MCF 10A (cell line): ENCODE data around the gene ITIH2. TPM values are rescaled to one million over a fixed set of nuclear protein-coding genes. Genes with fewer than 3 reads are reported as not detected.
A peak's percentile ranks its signal among the peaks of the same experiment; 100 is the strongest.
"Not testable (repeated sequence)": the region's sequence is repeated elsewhere in the genome, so short reads cannot be mapped to it uniquely, and the experiment has no call there.

Experiments
- BruUV-seq: library from RNA; stranded (reverse); fragments of 400-500 nt; replicated peaks from 2 replicates; lab custom pipeline; 2021; lab: Mats Ljungman, UMichigan
- CTCF ChIA-PET: fragments of 300-600 bp; sonication (Branson Sonifier 250); formaldehyde crosslinking; extraction: SDS; loops from one replicate; lab custom pipeline; 2021; ENCODE audit warnings: antibody characterized with exemption, inconsistent platforms; lab: Yijun Ruan, JAX
- POLR2A ChIA-PET: fragments of 300-600, 350-650 bp; sonication (Branson Sonifier 250); formaldehyde crosslinking; extraction: SDS; loops from one replicate; lab custom pipeline; 2020; ENCODE audit warnings: antibody characterized with exemption, inconsistent platforms; lab: Yijun Ruan, JAX
- DNase-seq: peaks from one replicate; pipeline ENCODE4 v3.0.0-alpha.2; 2018; ENCODE audit not compliant: unreplicated experiment
- H3K27ac Mint-ChIP-seq: one replicate; pipeline ENCODE4 v1.8.0; 2022; ENCODE audit warnings: mild to moderate bottlenecking, low read depth, mixed read lengths; ENCODE audit not compliant: unreplicated experiment
- H3K27me3 Mint-ChIP-seq: one replicate; pipeline ENCODE4 v1.8.0; 2022; ENCODE audit warnings: mixed read lengths; ENCODE audit not compliant: insufficient read depth, unreplicated experiment
- H3K36me3 Mint-ChIP-seq: one replicate; pipeline ENCODE4 v1.8.0; 2022; ENCODE audit warnings: mild to moderate bottlenecking, moderate library complexity, mixed read lengths; ENCODE audit not compliant: insufficient read depth, unreplicated experiment
- H3K4me1 Mint-ChIP-seq: one replicate; pipeline ENCODE4 v1.8.0; 2022; ENCODE audit warnings: mixed read lengths; ENCODE audit not compliant: insufficient read depth, unreplicated experiment
- H3K4me3 Mint-ChIP-seq: one replicate; pipeline ENCODE4 v1.8.0; 2022; ENCODE audit warnings: mild to moderate bottlenecking, moderate library complexity, mixed read lengths; ENCODE audit not compliant: unreplicated experiment
- H3K9me3 Mint-ChIP-seq: one replicate; pipeline ENCODE4 v1.8.0; 2022; ENCODE audit warnings: mixed read lengths; ENCODE audit not compliant: unreplicated experiment
- CTCF ChIP-seq: fragments of 200-600 bp; IDR thresholded peaks from one replicate; pipeline ENCODE4 v1.8.0; 2022; ENCODE audit warnings: antibody characterized with exemption, mild to moderate bottlenecking; ENCODE audit not compliant: unreplicated experiment
- intact Hi-C: fragments of 100-400 bp; cut with micrococcal nuclease; formaldehyde crosslinking; loops from 2 replicates; pipeline ENCODE4 v1.14.1; 2022
- total RNA-seq: library from RNA; stranded (reverse); gene quantifications from 2 replicates; pipeline ENCODE4 v1.2.3, GENCODE V29; 2022

Gene ITIH2
- total RNA-seq, 1 experiment from 2014 or later = not detected

GRCh38 chr10:7667262-7668141 lies 35.6 kb upstream of the ITIH2 start:
- H3K4me1 Mint-ChIP-seq = peaks cover 6% of the 10 kb centered on the region
- BruUV-seq = no TSS peak
- no peak for DNase-seq
- CTCF ChIA-PET = no interaction called here
- no peaks in the 10 kb centered on the region for H3K36me3 Mint-ChIP-seq
- POLR2A ChIA-PET = no interaction called here
- H3K27me3 Mint-ChIP-seq = peaks cover 36% of the 10 kb centered on the region
- intact Hi-C loops = no loop called here
- H3K9me3 Mint-ChIP-seq = no peaks in the 10 kb centered on the region
- no peak overlapping the region for H3K4me3 Mint-ChIP-seq
- H3K27ac Mint-ChIP-seq = no peak overlapping the region
- TF ChIP-seq CTCF = no peak

- intact Hi-C loops = no loop called here
- Mint-ChIP-seq H3K36me3 (no peaks in the 10 kb centered on the region), H3K27ac (no peak overlapping the region), H3K4me3 (no peak overlapping the region), H3K27me3 (peaks cover 52% of the 10 kb centered on the region), H3K9me3 (no peaks in the 10 kb centered on the region), H3K4me1 (peaks cover 6% of the 10 kb centered on the region)
- TF ChIP-seq CTCF = no peak
- no peak for DNase-seq
- POLR2A ChIA-PET = interaction anchor here (1.4 kb wide), 1 partner anchor 9 kb away, joined by 4 read pairs; no protein-coding TSS in a partner anchor
- no TSS peak for BruUV-seq
- CTCF ChIA-PET = interaction anchor here (0.8 to 1.2 kb wide), 6 partner anchors 16 to 1634 kb away, joined by 3 to 5 read pairs (median 4); no protein-coding TSS in a partner anchor
Measured at GRCh38 chr10:7670157-7670556, 33.0 kb upstream of the ITIH2 start.

- TF ChIP-seq CTCF = no peak
- H3K9me3 Mint-ChIP-seq = no peaks in the 10 kb centered on the region
- CTCF ChIA-PET = interaction anchor here (2.2 kb wide), 1 partner anchor 15 kb away, joined by 7 read pairs; no protein-coding TSS in a partner anchor
- H3K36me3 Mint-ChIP-seq = no peaks in the 10 kb centered on the region
- H3K4me1 Mint-ChIP-seq = peaks cover 6% of the 10 kb centered on the region
- intact Hi-C loops = no loop called here
- BruUV-seq = no TSS peak
- POLR2A ChIA-PET = no interaction called here
- H3K4me3 Mint-ChIP-seq = no peak overlapping the region
- no peak for DNase-seq
- H3K27ac Mint-ChIP-seq = no peak overlapping the region
- H3K27me3 Mint-ChIP-seq = peaks cover 50% of the 10 kb centered on the region
Measured at GRCh38 chr10:7672341-7673134, 30.6 kb upstream of the ITIH2 start.

GRCh38 chr10:7679256-7679655 lies 23.9 kb upstream of the ITIH2 start:
- ChIA-PET CTCF (no interaction called here), POLR2A (no interaction called here)
- TF ChIP-seq CTCF = no peak
- BruUV-seq = no TSS peak
- Mint-ChIP-seq H3K27ac (no peak overlapping the region), H3K27me3 (peaks cover 38% of the 10 kb centered on the region), H3K4me1 (no peaks in the 10 kb centered on the region), H3K9me3 (peaks cover 18% of the 10 kb centered on the region), H3K4me3 (no peak overlapping the region), H3K36me3 (no peaks in the 10 kb centered on the region)
- intact Hi-C loops = no loop called here
- DNase-seq = no peak

GRCh38 chr10:7680078-7680477 lies 23.0 kb upstream of the ITIH2 start:
- H3K4me3 Mint-ChIP-seq, H3K4me1 Mint-ChIP-seq, H3K36me3 Mint-ChIP-seq, POLR2A ChIA-PET, intact Hi-C loops, BruUV-seq, H3K27ac Mint-ChIP-seq: not testable (repeated sequence)
- peaks cover 18% of the 10 kb centered on the region for H3K9me3 Mint-ChIP-seq
- CTCF ChIA-PET = interaction anchor here (0.6 to 0.7 kb wide), 2 partner anchors 116 to 151 kb away, joined by 3 read pairs; no protein-coding TSS in a partner anchor
- peak; percentile 13 for DNase-seq
- peaks cover 30% of the 10 kb centered on the region for H3K27me3 Mint-ChIP-seq
